GM12874 (cell line): ENCODE measurements around the gene HS1BP3.

Experiments
- TF ChIP-seq, protein P1 (sequence below): IDR thresholded peaks from 2 replicates; pipeline ENCODE4 v1.5.1; 2011; ENCODE audit warnings: low read depth, mild to moderate bottlenecking, control low read depth, low read length, moderate library complexity; ENCODE audit not compliant: insufficient read depth

Gene HS1BP3

DNA sequence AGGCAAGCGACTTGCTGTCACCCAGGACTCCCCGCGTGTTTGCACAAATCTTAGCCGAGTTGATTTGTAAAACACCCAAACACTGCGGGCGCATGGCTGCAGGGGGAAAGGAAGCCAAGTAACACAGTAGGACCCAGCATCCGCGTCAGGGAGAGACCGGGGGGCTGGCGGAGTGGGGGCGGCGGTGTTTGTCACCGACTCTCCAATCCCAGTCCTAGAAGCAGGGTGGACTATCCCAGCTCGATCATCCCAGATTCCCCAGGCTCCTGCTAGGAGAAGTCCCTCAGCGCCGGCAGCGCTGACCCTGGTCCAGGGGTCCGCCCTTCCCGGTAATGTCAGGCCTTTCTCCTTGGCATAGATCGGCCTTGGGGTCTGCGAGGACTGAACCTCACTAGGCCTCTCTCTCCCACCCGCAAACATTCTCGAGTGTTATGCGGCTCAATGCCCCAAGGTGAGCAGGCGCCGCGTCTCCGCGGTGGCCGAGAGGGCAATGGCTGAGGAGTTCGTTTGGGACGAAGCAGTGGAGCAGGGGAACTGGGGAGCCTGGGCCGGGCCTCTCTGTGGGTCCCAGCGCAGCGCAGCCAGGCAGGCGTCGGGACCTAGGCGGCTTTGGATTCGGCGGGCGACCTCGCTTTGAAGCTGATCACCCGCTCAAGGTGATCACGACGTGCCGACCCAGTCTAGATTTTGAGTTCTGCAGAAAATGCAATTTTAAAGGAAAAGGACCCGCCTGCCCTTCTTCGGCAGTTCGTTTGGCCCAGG lies 14.5 kb upstream of the HS1BP3 start:
- TF ChIP-seq, protein P1, sequence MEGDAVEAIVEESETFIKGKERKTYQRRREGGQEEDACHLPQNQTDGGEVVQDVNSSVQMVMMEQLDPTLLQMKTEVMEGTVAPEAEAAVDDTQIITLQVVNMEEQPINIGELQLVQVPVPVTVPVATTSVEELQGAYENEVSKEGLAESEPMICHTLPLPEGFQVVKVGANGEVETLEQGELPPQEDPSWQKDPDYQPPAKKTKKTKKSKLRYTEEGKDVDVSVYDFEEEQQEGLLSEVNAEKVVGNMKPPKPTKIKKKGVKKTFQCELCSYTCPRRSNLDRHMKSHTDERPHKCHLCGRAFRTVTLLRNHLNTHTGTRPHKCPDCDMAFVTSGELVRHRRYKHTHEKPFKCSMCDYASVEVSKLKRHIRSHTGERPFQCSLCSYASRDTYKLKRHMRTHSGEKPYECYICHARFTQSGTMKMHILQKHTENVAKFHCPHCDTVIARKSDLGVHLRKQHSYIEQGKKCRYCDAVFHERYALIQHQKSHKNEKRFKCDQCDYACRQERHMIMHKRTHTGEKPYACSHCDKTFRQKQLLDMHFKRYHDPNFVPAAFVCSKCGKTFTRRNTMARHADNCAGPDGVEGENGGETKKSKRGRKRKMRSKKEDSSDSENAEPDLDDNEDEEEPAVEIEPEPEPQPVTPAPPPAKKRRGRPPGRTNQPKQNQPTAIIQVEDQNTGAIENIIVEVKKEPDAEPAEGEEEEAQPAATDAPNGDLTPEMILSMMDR: no peak

DNA sequence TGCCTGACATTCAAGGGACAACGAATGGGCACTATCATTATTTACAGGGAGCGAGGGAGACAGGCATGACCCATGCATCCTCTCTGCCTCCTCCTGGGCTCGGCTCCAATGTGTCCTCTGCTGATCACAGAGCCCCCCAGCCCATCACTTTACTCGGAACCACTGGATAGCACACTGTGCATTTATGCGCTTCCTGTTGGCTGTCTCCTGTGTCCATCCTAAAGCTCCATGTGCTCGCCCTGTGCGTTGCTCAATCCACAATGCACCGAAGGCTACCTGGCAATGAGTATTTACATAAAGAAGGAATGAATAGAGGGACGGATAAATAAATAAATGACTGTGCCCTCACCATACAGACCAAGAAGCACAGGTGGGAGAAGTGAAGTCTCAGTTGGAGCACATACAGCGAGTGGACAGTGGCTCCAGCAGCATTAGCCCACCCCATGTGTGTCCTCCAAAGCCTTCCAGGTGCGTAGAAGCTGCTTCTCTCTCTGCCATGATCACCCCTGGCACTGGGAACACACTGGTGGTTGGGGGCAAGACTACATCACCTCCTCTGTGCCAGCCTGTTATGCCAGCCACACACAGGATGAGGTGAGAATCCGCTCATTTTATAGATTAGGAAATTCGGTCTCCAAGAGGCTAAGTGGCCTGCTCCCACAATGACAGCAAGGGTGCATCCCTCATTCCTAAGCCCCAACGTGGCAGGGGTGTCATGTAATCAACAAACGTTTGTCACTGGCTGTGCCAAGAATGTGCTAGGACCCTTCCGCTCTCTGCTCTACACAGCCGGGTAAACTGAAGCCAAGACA lies 13.7 kb upstream of the HS1BP3 start:
- TF ChIP-seq, protein P1: no peak

DNA sequence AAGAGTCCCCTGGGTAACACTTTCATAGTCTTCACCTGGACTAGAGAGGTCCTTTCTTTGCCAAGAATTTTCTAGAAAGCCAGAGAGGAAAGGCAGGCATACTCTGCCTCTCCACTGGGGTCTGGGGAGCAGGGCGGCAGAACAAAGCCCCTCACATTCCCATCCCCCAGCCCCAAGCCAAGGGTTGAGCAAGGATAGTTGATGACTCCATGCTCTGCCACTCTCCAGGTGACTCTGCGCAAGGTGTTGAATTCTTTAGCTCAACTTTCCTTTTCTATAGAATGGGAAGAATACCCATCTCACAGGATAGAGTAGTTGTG lies 13.1 kb upstream of the HS1BP3 start:
- TF ChIP-seq, protein P1: no peak

DNA sequence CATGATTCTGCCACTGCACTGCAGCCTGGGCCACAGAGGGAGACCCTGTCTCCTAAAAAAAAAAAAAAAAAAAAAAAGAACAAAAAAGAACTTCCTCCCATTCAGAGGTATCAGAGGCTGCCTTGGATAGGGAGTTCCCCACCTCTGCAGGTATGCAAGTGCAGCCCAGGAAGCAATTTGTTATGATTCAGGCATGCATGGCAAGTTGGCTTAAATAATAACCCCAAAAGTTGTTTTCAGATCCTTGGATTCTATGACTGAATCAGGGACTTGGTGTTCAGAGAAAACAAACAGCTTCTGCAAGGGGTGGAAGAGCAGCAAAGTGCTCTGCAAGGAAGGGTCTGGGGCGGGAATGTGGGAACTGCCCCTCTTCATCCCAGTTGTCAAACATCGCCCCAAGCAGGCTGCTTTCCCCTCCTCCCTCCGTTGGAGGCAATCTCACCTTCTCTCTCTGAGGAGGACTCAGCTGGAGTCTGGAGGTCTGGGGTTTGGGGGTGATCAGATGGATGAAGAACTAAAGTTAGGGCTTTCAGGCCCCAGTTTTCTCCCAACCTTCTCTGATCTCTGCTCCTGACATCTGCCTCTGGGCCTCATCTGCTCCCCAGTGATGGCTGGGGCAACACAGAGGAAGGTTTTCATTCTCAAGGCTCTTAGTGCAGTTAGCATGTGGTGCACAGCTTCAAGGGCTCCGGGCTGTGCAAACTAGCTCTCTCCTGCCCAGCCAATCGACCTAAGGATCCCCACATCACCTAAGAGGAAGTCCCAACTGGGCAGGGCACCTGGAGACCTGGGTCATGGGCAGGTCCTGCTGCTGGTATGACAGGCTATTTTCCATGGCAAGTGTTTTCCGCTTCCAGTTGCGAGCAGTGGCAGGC lies 12.5 kb upstream of the HS1BP3 start:
- TF ChIP-seq, protein P1: no peak

DNA sequence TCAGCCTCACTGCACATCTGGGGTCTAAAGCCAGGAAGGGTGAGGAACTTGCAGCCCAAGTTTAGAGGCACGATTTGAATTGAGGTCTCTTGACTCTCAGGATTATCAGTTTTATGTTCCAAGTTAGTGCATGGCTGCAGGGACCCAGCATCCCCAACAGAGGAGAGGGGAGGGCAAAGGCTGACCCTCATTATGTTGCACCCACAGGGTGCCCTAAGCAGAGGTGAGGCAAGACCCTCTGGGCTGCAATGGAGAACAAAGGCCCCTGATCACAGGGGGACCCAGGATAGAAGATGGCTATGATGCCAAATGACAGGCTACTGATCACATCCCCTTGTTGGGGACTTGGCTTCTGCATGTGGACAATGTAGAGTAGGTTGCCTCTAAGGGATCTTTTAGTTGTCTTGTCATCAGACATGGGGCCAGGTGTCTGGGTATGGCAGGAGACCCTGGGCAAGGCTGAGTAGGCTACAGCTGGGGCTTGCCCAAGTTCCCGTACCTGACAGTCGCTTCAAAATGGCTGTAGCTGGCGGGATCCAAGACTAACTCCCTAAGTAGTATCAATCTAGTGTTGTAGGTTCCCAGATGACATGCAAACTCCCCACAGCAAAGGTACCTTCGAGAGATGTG lies 11.5 kb upstream of the HS1BP3 start:
- TF ChIP-seq, protein P1: no peak

DNA sequence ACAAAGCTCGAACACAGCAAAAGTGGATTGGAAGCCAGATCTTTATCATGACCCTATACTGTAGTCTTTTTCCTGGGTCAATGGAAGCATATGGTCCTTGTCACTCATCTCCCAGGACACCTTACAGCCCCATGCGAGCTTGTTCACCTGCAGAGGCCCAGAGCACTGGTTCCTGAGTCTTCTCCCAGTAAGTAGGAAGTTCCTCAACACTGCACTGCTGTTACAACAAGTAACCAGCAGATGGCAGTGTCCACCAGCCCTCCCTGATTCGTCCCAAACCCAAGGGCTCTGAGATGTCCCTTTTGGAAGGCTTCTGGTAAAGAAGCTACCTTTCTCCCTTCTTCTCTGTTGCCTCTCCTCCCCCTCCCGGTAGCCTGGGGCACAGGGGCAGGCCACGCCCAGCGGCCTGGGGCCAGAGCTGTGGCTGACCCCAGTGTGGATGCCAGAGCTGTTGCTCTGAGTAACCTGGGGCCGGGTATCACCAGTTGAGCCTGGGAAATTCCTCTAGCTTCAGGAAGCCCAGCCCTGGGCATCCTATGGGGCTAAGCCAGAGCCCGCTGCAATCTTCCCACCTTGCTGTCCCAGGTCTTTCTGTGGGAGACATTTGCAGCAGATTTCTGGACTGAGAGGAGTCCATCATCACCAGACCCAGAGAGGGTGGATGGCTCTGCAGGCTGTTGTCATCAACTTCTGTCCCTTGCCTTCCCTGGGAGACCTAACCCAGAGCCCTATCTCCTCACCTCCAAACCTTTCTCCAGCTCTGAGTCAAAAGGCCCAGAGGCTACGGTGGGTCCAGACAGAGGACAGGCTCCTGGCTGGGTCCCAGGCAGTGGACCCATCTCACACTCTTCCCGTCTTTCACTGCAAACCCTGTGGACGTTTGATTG lies 10.8 kb upstream of the HS1BP3 start:
- TF ChIP-seq, protein P1: peak; percentile 92
